K562 (cell line): ENCODE data around the gene CTDSPL. TPM values are rescaled to one million over a fixed set of nuclear protein-coding genes. Genes with fewer than 3 reads are reported as not detected.
"Not testable (repeated sequence)": the region's sequence is repeated elsewhere in the genome, so short reads cannot be mapped to it uniquely, and the experiment has no call there.

Experiments used
- ATAC-seq: fragments of 200-7000 bp; cut with Tn5 transposase; 3 replicates; pipeline ENCODE4 v1.9.1; 2020; ENCODE audit warnings: moderate library complexity
- BruUV-seq: library from RNA; stranded (reverse); fragments of 400-500 nt; replicated peaks from 2 replicates; lab custom pipeline; 2021; lab: Mats Ljungman, UMichigan
- CTCF ChIA-PET: fragments of 300-600 bp; formaldehyde crosslinking; extraction: SDS; loops from one replicate; lab custom pipeline; 2021; ENCODE audit warnings: low intra/inter-chr PET ratio; lab: Yijun Ruan, JAX
- POLR2A ChIA-PET: fragments of 300-600, 350-650 bp; sonication (Branson Sonifier 250); formaldehyde crosslinking; extraction: SDS; loops from one replicate; lab custom pipeline; 2021; ENCODE audit warnings: antibody characterized with exemption, inconsistent platforms; lab: Yijun Ruan, JAX
- DNase-seq, 4 experiments: peaks; one replicate each; pipeline versions ENCODE4 v3.0.0 to v3.0.0-alpha.2; 2011 to 2018; ENCODE audit warnings: low spot score in 3 of 4, mixed read lengths in 3 of 4; ENCODE audit errors: extremely low read depth in 1 of 4
- FAIRE-seq: peaks from 2 replicates; lab custom pipeline; 2011; peaks lifted over from hg19 to GRCh38; lab: Jason Lieb, UNC
- H2AFZ ChIP-seq: 2 replicates; pipeline ENCODE4 v1.6.0; 2011; ENCODE audit warnings: low read depth, low read length, control low read depth, inconsistent platforms
- H3K27ac ChIP-seq: fragments of 200-600 bp; 3 replicates; pipeline ENCODE4 v1.8.0; 2011; ENCODE audit warnings: low read depth, mild to moderate bottlenecking, control low read depth, inconsistent platforms, low read length, moderate library complexity, mixed read lengths; ENCODE audit errors: extremely low read depth
- H3K27me3 ChIP-seq, 2 experiments: fragments of 300-600 bp in 1 of 2; 2 replicates in 1 of 2; 3 replicates in 1 of 2; pipeline versions ENCODE4 v1.6.0 to v1.8.0; 2011; ENCODE audit warnings: inconsistent platforms in 2 of 2, low read length in 2 of 2, mild to moderate bottlenecking in 1 of 2, mixed read lengths in 1 of 2, moderate library complexity in 1 of 2; ENCODE audit not compliant: control insufficient read depth in 2 of 2, insufficient read depth in 2 of 2
- H3K36me3 ChIP-seq: fragments of 300-600 bp; 3 replicates; pipeline ENCODE4 v1.8.0; 2011; ENCODE audit warnings: mild to moderate bottlenecking, low read length, inconsistent platforms; ENCODE audit not compliant: control insufficient read depth, insufficient read depth
- H3K4me1 ChIP-seq, 2 experiments: fragments of 200-600 bp in 1 of 2; replicated peaks in 1 of 2; 2 replicates in 1 of 2; 3 replicates in 1 of 2; pipeline versions ENCODE4 v1.5.1 to v1.8.0; 2011; ENCODE audit warnings: inconsistent platforms in 2 of 2, low read length in 2 of 2, mild to moderate bottlenecking in 1 of 2, mixed read lengths in 1 of 2, moderate library complexity in 1 of 2; ENCODE audit not compliant: control insufficient read depth in 2 of 2, insufficient read depth in 2 of 2
- H3K4me2 ChIP-seq: 2 replicates; pipeline ENCODE4 v1.6.1; 2011; ENCODE audit warnings: low read length, control low read depth, inconsistent platforms, mixed read lengths; ENCODE audit not compliant: insufficient read depth
- H3K4me3 ChIP-seq: fragments of 200-600 bp; sonication (generic), shearing (Covaris generic); 2 replicates; pipeline ENCODE4 v1.5.1; 2016; ENCODE audit warnings: control low read depth, inconsistent platforms
- H3K79me2 ChIP-seq: fragments of 200-600 bp; 3 replicates; pipeline ENCODE4 v1.8.0; 2011; ENCODE audit warnings: low read length, inconsistent platforms; ENCODE audit not compliant: control insufficient read depth, insufficient read depth
- H3K9ac ChIP-seq, 2 experiments: 2 replicates each; pipeline versions ENCODE4 v1.6.0 to v1.6.1; 2011; ENCODE audit warnings: low read depth in 2 of 2, low read length in 2 of 2, control low read depth in 1 of 2, inconsistent platforms in 1 of 2, mild to moderate bottlenecking in 1 of 2, mixed read lengths in 1 of 2; ENCODE audit not compliant: insufficient read depth in 1 of 2
- H3K9me1 ChIP-seq: one replicate; pipeline ENCODE4 v1.6.0; 2011; ENCODE audit warnings: inconsistent platforms, mild to moderate bottlenecking, low read length, moderate library complexity; ENCODE audit not compliant: control insufficient read depth, insufficient read depth
- H3K9me3 ChIP-seq: replicated peaks from 2 replicates; pipeline ENCODE4 v1.5.1; 2011; ENCODE audit warnings: low read depth, low read length, inconsistent platforms; ENCODE audit not compliant: control insufficient read depth, insufficient read depth
- H4K20me1 ChIP-seq: replicated peaks from 2 replicates; pipeline ENCODE4 v1.6.1; 2011; ENCODE audit warnings: low read length, inconsistent platforms, mixed read lengths; ENCODE audit not compliant: control insufficient read depth, insufficient read depth
- ATF1 ChIP-seq, 2 experiments: fragments of 450-650 bp in 1 of 2; IDR thresholded peaks; 2 replicates each; pipeline ENCODE4 v1.6.1; 2016; ENCODE audit warnings: missing compliant biosample characterization in 1 of 2, missing genetic modification characterization in 1 of 2
- ETV1 ChIP-seq: fragments of 450-650 bp; conservative IDR thresholded peaks from 2 replicates; pipeline ENCODE4 v1.6.1; 2016; ENCODE audit warnings: missing genetic modification characterization, control low read depth, low read depth, missing compliant biosample characterization
- NONO ChIP-seq, 2 experiments: fragments of 200-400 bp in 1 of 2; fragments of 450-650 bp in 1 of 2; formaldehyde crosslinking in 1 of 2; IDR thresholded peaks; 2 replicates each; pipeline ENCODE4 v1.6.1; 2017; ENCODE audit warnings: low read depth in 2 of 2, mild to moderate bottlenecking in 2 of 2, moderate library complexity in 2 of 2, low read length in 1 of 2
- ZNF785 ChIP-seq: fragments of 250-450 bp; sonication (Bioruptor Pico); IDR thresholded peaks from 2 replicates; pipeline ENCODE4 v1.4.0; 2020; ENCODE audit warnings: mild to moderate bottlenecking
- WGBS: fragments of 100-300 bp; shearing (Covaris generic); methylation state at CpG from one replicate; pipeline ENCODE4 v1.1.6; 2016; ENCODE audit warnings: low coverage, mixed read lengths; ENCODE audit not compliant: insufficient coverage; ENCODE audit errors: missing lambda C conversion rate; 5-methylcytosine and 5-hydroxymethylcytosine counted together
- in situ Hi-C: fragments of 300-500 bp; cut with MboI; formaldehyde crosslinking; loops from 4 replicates; pipeline ENCODE4 v1.15.0; 2018; ENCODE audit warnings: inconsistent platforms, mixed read lengths
- intact Hi-C: fragments of 100-400 bp; cut with micrococcal nuclease; formaldehyde crosslinking; loops from 2 replicates; pipeline ENCODE4 v1.14.2; 2022
- polyA plus RNA-seq, 8 experiments: library from polyadenylated mRNA; depleted of rRNA in 4 of 8; stranded (reverse) in 5 of 8; unstranded in 3 of 8; fragments of >200 nt; fragmentation: Nextera tagmentation in 2 of 8; fragmentation: Illumina TruSeq in 1 of 8; extraction: Ambion mirVana in 2 of 8; extraction: Trizol in 1 of 8; gene quantifications; 2 replicates each; pipeline versions ENCODE4 v1.2.1 to v1.2.3, GENCODE V29; 2011 to 2014; ENCODE audit warnings: inconsistent platforms in 1 of 8, missing spikeins in 1 of 8
- total RNA-seq, 7 experiments: library from RNA; depleted of rRNA in 6 of 7; stranded (reverse); fragments of >200 nt in 6 of 7; fragmentation: Illumina TruSeq in 2 of 7; extraction: Trizol in 2 of 7; gene quantifications; 2 replicates each; pipeline versions ENCODE4 v1.2.1 to v1.2.3, GENCODE V29; 2011 to 2021; ENCODE audit warnings: low replicate concordance in 1 of 7
- TF ChIP-seq, protein P1 (sequence below): sonication (generic); IDR thresholded peaks from 2 replicates; pipeline ENCODE4 v1.6.1; 2016

The CTDSPL gene
- total and polyA plus RNA-seq, 9 of the 15 experiments (the other 6 are each of a cell fraction or from before 2014, with no cell fraction given) = 5.1 to 19.3 (median 11.3) TPM

DNA sequence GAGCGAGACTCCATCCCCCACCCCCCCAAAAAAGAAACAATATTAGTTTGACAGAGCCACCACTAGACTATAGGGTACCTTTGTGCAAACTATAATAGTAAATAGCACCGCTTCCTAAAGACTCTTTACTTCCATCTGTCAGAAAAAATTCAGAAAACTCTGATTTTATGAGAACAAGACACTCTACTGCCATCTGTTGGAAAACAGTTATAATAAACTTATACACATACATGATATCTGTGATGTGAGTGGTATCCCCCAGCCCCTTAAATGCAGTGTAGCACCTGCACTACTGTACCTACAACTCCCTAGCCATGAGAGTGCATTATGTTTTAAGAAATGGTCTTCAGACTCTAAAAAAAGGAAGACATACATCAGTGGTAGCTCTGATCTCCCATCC, 47.1 kb upstream of the CTDSPL start (continued):
- TF ChIP-seq NONO (IDR thresholded peaks at IDR 0.05; ENCODE audit: low read depth in 2 of 2, low read length in 1 of 2) (no peak), ATF1 (CRISPR knock-in tag; IDR thresholded peaks at IDR 0.05) (no peak), ATF1 (tag; IDR thresholded peaks at IDR 0.05) (no peak), ZNF785 (CRISPR knock-in tag) (no peak), ETV1 (tag) (no peak)
- TF ChIP-seq, protein P1, sequence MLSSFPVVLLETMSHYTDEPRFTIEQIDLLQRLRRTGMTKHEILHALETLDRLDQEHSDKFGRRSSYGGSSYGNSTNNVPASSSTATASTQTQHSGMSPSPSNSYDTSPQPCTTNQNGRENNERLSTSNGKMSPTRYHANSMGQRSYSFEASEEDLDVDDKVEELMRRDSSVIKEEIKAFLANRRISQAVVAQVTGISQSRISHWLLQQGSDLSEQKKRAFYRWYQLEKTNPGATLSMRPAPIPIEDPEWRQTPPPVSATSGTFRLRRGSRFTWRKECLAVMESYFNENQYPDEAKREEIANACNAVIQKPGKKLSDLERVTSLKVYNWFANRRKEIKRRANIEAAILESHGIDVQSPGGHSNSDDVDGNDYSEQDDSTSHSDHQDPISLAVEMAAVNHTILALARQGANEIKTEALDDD = no peak

DNA sequence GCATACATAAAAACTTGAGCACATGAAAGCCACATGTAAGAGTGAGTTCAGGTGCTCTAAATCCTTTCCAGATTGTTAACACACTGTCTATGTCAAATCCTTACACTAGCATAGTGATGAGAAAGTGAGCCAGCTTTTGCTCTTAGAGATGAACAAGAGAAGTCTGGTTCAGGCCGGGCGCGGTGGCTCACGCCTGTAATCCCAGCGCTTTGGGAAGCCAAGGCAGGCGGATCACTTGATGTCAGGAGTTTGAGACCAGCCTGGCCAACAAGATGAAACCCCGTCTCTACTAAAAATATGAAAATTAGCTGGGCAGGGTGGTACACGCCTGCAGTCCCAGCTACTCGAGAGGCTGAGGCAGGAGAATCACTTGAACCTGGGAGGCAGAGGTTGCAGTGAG, 46.5 kb upstream of the CTDSPL start:
- H3K4me3 ChIP-seq, H3K27ac ChIP-seq, in situ Hi-C loops, H3K4me1 ChIP-seq, H3K79me2 ChIP-seq, FAIRE-seq, H3K9ac ChIP-seq, intact Hi-C loops, ATAC-seq, H3K9me3 ChIP-seq, POLR2A ChIA-PET, DNase-seq, H3K36me3 ChIP-seq, H3K4me2 ChIP-seq, H2AFZ ChIP-seq, H3K9me1 ChIP-seq, BruUV-seq, H4K20me1 ChIP-seq: not testable (repeated sequence)
- CTCF ChIA-PET = interaction anchor here (0.6 kb wide), 2 partner anchors 11 to 261 kb away, joined by 3 to 4 read pairs; no protein-coding TSS in a partner anchor
- H3K27me3 ChIP-seq = peaks cover 7 to 39% of the 10 kb centered on the region in 2 experiments
- 22% methylated on average over 9 of the region's 9 CpGs for WGBS
